Superior temporal gyrus (tissue), 1 donor: Measurements from ENCODE around the gene FXYD6.

Source experiments
- DNase-seq: peaks from one replicate; pipeline ENCODE4 v3.0.0-alpha.2; 2016; ENCODE audit errors: extremely low spot score

Gene FXYD6

GRCh38 chr11:117849781-117850414, 26.6 kb downstream of the FXYD6 start:
- no peak for DNase-seq

GRCh38 chr11:117843666-117844484, 32.6 kb downstream of the FXYD6 start:
- DNase-seq = peak; percentile 91

- no peak for DNase-seq
Observed at GRCh38 chr11:117842131-117842941, 34.1 kb downstream of the FXYD6 start.

GRCh38 chr11:117841551-117842031, 34.9 kb downstream of the FXYD6 start:
- no peak for DNase-seq

- no peak for DNase-seq
Observed at GRCh38 chr11:117840881-117841550, 35.4 kb downstream of the FXYD6 start.

- DNase-seq = no peak
Observed at GRCh38 chr11:117839936-117840813, 36.3 kb downstream of the FXYD6 start.

GRCh38 chr11:117839380-117839881, 37.0 kb downstream of the FXYD6 start:
- no peak for DNase-seq

GRCh38 chr11:117838901-117839300, 37.6 kb downstream of the FXYD6 start:
- no peak for DNase-seq

GRCh38 chr11:117837791-117838190, 38.7 kb downstream of the FXYD6 start:
- no peak for DNase-seq

GRCh38 chr11:117837070-117837776, 39.2 kb downstream of the FXYD6 start:
- no peak for DNase-seq

GRCh38 chr11:117836077-117836960, 40.1 kb downstream of the FXYD6 start:
- no peak for DNase-seq

- DNase-seq = no peak
Observed at GRCh38 chr11:117835576-117835975, 40.9 kb downstream of the FXYD6 start.

GRCh38 chr11:117834838-117835443, 41.5 kb downstream of the FXYD6 start:
- DNase-seq = no peak

GRCh38 chr11:117834068-117834810, 42.2 kb downstream of the FXYD6 start:
- no peak for DNase-seq

- no peak for DNase-seq
Observed at GRCh38 chr11:117833401-117833891, 43.0 kb downstream of the FXYD6 start.

- DNase-seq = no peak
Observed at GRCh38 chr11:117832511-117832910, 43.9 kb downstream of the FXYD6 start.

- DNase-seq = no peak
Observed at GRCh38 chr11:117831661-117832415, 44.6 kb downstream of the FXYD6 start.
